ENCODE results near the gene VWA5B2. TPM values are rescaled to one million over a fixed set of nuclear protein-coding genes. Genes with fewer than 3 reads are reported as not detected.
"Not testable (repeated sequence)": the region's sequence is repeated elsewhere in the genome, so short reads cannot be mapped to it uniquely, and the experiment has no call there.

Gene VWA5B2
- polyA plus RNA-seq, 1 donor, result 2.2 TPM

DNA sequence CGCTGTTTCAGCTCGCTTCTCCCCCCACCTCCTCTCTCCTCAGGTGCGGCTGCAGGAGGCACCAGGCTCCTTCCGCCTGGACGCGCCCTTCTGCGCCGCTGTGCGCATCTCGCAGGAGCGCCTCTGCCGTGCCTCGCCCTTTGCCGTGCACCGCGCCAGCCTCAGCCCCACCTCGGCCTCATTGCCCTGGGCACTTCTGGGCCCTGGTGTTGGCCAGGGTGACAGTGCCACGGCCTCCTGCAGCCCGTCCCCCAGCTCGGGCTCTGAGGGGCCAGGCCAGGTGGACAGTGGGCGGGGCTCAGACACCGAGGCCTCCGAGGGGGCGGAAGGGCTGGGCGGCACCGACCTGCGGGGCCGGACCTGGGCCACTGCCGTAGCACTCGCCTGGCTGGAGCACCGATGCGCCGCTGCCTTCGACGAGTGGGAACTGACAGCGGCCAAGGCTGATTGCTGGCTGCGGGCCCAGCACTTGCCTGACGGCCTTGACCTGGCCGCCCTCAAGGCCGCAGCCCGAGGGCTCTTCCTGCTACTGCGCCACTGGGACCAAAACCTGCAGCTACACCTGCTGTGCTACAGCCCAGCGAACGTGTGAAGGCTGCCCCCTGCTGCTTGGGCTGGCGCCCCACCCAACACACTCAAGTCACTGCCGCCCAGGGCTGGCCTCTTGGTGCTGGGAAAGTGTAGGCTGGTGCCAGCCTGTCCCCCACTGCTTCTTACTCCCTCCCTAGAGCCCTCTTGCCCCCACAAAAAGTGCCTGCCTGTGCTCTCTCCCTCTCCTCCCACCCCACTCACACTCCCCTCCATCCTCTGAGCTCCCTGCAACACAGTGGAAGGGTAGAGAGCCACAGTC is 12.3 kb downstream of the VWA5B2 start:
- DNase-seq, result no peak

DNA sequence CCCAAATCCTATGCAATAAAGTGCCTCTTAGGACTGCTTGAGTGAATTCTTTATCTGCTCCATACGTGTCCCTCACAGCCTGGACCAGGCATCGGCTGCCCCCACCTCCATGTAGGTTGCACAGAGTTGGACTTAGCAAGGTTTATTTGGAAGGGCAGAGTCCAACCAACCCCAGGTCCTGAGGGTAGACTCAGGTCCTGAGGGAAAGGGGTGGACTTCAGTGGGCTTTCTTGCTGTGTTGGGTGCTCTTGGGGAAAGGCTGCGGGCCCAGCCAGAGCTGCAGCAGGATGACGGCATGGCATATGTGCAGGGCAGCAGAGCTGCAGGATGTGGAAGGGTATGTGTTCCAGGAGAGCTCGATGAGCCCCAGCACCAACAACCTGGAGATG is 12.9 kb downstream of the VWA5B2 start:
- no peak for DNase-seq

DNA sequence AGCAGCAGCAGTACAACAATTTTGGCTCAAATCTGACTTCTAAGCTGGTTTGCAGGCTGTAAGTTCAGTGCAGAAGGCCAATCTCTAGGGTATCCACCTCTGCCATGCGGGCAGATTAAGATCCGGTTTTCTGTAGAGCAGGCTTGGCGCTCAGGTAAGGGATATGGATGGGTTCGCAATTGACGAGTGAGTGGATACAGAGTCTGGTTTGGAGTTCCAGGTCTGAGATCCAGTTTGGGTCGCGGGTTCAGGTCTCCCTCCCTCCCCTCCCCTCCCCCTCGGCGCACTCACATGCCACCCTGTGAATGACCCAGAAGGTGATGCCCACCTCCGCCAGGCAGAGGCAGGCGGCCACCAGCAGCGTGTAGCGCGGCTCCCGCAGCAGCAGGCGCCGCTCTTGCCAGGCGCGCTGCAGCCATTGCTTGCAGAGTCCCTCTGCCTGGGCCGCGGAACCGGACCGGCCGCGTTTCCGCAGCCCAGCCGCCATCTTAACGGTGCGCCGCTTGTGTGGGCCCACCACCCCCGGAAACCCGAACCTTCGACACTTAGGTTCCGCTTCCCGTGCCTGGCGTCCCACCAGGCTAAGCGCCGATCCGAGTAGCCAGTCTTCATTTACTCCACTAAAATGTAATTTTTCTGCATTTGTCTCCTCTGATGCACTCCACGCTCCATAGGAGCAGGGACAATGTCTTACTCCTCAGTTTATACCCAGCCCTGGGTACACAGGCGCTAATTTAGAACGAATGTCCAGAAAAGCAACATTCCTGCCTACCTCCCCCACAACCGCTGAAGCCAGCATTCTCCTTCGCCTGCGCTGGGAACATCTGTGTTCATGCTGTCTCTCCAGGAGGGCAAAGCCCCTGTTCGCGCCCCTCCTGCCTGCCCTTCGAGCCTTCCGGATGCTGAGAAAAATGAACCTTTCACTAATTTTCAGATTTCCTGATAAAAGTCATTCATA is 19.3 kb downstream of the VWA5B2 start, which contains the start of gene ALG3:
TSS of gene ALG3 (minus strand) at position 509 of the 958 bp plus-strand sequence. CDS start at position 487, 22 bp downstream.
- peak; percentile 88 for DNase-seq

DNA sequence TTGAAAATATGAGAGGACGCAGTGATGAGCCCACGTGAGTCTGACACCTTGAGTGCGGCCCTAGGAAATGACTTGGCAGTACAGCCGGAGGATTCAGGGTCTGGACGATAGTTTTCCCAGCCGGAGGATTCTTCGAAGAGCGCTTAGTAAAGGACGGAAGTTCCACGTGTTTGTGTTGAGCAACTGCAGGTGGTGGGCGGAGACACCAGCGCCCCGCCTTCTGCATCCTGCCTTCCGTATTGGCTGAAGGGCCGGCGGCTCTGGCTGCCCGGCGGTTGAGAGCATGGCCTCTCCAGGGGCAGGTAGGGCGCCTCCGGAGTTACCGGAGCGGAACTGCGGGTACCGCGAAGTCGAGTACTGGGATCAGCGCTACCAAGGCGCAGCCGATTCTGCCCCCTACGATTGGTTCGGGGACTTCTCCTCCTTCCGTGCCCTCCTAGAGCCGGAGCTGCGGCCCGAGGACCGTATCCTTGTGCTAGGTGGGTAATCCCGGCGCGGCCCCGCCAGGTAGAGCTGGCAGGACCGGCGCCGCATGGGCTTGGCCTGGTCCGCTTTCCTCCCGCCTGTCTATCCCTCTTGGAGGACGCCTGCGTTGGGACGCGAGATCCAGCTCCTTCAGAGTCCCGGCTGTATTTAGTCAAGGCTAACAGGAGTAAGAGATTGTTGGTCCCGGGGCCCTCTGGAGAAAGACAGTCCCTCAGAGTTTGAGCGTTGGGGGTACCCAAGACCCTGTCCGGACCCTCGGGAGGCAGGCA is 20.2 kb downstream of the VWA5B2 start, which contains the start of gene EEF1AKMT4:
TSS of gene EEF1AKMT4 (plus strand) at position 261 of the 755 bp plus-strand sequence. CDS start at position 284, 23 bp downstream.
- peak; percentile 92 for DNase-seq

DNA sequence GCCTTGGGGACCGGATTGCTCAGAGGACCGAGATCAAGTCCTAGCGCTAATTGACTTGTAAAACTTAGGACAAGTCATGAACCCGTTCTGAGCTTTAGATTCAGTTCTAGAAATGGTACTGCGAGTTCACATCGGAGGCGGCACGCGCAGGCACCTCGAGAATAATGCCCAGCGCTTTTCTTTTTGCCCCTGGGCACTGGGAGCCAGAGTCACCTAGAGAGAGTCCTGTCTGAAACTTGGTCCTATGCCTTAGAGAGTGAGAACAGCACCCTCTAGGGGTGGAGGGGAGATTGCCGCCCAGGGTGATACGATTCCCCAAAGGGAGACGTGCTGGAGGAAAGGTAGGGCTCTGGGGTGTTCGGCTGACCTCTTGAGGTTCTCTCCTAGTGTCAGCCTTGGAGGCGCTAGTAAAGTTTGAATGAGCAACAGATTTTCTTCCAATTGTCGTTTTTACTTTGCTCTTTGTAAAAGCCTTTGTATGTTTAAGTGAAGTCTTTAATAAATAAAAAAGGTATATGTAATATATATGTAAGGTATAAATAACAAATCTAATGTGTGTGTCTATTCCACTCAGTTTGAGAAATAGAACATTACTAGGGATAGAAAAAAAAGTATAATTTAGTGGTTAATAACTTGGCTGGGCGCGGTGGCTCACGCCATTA is 20.9 kb downstream of the VWA5B2 start:
- peak; percentile 83 for DNase-seq

DNA sequence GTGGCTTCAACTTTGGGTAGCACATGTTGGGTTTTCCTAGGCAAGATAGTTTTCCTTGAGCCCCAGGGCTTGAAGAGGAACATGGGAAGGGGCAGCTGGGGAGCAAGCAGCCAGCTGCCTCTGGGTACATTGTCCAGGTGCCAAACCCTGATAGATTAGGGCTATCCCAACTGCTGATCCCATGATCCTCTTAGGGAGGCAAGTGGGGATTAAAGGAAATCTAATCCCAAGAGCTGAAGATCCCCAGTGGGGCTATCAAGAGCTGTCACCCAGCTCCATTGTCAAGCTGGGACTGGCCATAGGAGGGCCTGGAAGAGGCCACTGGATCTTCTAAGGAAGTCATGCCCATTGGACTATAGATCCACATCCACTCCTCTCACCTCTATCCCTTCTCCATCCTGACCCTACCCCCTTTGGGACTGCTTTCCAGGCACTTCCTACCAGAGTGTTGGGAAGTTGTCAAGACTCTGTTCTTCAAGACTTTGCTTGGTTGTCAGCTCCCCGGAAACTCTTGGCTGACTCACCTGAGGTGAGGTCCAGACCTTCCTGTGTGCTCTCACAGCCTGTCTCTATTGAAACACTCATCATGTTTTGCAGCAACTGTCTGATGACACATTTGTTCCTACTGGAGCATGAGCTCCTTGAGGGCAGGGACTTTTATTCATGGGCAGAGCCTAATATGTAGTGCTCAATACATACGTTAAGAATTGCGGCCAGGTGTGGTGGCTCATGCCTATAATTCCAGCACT is 26.1 kb downstream of the VWA5B2 start:
- no peak for DNase-seq

GRCh38 chr3:184257083-184257915 is 27.9 kb downstream of the VWA5B2 start:
- DNase-seq, result no peak

- DNase-seq, result no peak
These were observed 29.5 kb downstream of the VWA5B2 start for GRCh38 chr3:184258926-184259325.

DNA sequence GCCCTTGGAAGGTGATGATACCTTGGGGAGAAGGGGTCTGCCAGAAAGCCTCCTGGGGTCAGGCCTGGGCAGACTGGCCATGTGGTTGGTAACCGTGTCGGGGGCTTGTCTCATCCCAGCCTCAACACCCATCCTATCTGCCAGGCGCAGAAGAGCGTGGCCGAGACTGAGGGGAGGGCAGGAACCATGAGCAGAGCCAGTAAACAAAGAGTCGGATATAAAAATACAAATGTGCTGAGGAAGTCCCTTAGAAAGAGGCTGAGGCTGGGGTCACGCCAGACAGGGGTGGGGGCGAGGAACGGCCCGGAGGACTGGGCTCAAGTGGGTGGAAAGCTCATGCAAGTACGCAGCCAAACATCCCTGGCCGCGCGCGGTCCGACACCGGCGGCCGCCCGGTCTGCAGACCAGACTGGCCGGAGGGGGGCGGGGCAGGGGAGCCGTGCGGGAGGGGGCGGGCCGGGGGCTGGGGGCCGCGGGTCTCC is 30.1 kb downstream of the VWA5B2 start:
- DNase-seq, result no peak

- peak; percentile 34 for DNase-seq
These were observed 30.7 kb downstream of the VWA5B2 start for GRCh38 chr3:184259878-184260723.

GRCh38 chr3:184260724-184261269 is 31.4 kb downstream of the VWA5B2 start:
- DNase-seq, result no peak

GRCh38 chr3:184261270-184261853 is 32.0 kb downstream of the VWA5B2 start, which contains the start of gene CAMK2N2:
Gene CAMK2N2 (minus strand): TSS chr3:184261553. CDS start chr3:184261285, 268 bp downstream.
- DNase-seq, result no peak

DNA sequence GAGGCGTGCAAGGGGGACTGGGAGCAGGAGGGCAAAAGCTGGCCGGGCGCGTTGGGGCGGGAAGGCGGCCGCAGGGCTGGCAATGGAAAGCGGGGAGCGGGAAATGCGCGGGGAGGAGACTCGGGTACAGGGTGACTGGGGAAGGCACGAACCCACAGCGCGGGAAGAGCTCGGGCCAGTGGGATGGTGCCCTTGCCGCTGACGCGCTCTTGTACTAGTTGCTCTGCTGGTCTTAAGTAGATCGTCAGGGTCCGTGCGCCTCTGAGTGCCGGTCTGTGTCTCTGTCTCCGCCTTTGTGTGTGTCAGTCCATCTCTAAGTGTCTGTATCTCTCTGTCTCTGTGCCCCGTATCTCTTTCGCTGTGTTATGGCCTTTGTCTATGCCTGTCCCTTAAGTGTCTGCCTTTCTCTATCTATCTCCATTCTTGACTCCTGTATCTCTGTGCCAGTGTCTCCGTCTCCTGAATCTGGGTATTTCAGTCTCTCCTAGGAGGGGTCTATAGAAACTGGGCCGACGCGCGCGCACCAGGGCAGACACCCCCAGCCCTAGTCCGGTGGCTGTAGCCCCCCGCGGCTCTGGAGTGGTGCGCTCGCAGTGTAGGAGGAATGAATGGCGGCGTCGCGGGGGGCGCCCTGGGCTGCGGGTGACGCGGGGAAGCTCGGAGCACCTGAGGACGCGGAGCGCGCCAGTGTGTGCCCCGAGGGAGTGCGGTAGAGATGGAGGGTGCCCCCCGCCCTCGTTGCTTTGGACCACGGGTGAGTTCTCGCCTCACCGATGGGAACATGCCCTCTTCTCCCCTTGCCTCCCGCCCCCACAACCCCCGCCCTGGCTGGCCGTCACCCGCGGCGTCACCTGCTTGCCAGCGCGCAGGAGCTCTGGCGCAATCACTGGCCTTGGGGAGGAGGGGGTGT is 32.7 kb downstream of the VWA5B2 start:
- DNase-seq, result no peak

DNA sequence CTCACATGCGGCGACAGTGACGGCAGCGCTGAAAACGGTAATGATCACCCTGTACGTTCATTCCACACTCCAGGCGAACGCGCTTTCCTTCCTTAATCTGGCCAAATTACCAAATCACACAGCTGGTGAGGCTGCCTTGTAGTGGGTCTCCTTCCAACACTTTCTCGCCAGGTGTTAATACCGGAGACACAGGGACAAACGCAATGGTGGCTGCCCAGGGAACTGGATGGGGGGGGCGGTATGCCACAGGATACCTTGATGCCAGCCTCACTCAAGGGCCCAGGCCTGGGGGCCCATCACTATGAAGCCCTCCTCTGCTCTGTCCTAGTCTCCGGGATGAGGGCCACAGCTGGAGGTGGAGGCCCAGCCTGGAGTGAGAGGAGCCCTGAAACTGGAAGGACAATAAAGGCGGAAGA is 33.4 kb downstream of the VWA5B2 start:
- no peak for DNase-seq

GRCh38 chr3:184267249-184267648 is 37.9 kb downstream of the VWA5B2 start:
- not testable (repeated sequence) for DNase-seq

- no peak for DNase-seq
These were observed 42.9 kb downstream of the VWA5B2 start for GRCh38 chr3:184272269-184272668.

DNA sequence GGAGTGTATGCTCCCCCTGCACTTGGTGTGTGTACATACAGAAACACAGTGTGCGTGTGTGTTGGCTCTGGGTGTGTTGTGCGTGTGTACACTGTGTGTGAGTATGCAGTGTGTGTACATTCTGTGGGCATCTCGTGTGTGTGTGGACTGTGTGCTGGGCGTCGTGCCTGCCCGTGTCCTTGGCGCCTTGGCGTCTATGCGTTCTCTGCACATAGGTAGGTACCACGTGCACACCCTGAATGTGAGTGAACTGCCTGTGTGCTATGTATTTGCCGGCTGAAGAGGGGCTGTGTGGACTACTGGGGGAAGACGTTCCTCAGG is 46.0 kb downstream of the VWA5B2 start:
- DNase-seq, result no peak
